Activated gamma-delta T cell (primary cell): ENCODE results near the gene GNB3.

ENCODE experiments used
- DNase-seq: peaks from one replicate; lab custom pipeline; 2025; lab: John Stamatoyannopoulos, UW

The GNB3 gene

GRCh38 chr12:6837370-6838060 lies 3.2 kb upstream of the GNB3 start:
- no peak for DNase-seq

- no peak for DNase-seq
Observed at GRCh38 chr12:6838854-6839253, 1.9 kb upstream of the GNB3 start.

- DNase-seq: no peak
Observed at GRCh38 chr12:6839482-6840201, 1.1 kb upstream of the GNB3 start.

- DNase-seq: no peak
Observed at GRCh38 chr12:6840330-6840729, 395 bp upstream of the GNB3 start.

- no peak for DNase-seq
Observed at GRCh38 chr12:6842075-6842474, 1.4 kb downstream of the GNB3 start.

GRCh38 chr12:6843118-6843902 lies 2.6 kb downstream of the GNB3 start:
- no peak for DNase-seq

- DNase-seq: no peak
Observed at GRCh38 chr12:6845395-6845794, 4.7 kb downstream of the GNB3 start.

- no peak for DNase-seq
Observed at GRCh38 chr12:6846316-6846869, 5.7 kb downstream of the GNB3 start.

- DNase-seq: no peak
Observed at GRCh38 chr12:6847676-6848075, 7.0 kb downstream of the GNB3 start.

- DNase-seq: no peak
Observed at GRCh38 chr12:6849427-6849826, 8.7 kb downstream of the GNB3 start.

- no peak for DNase-seq
Observed at GRCh38 chr12:6849976-6850560, 9.3 kb downstream of the GNB3 start.

GRCh38 chr12:6850796-6851152 lies 10.0 kb downstream of the GNB3 start:
- DNase-seq: no peak

GRCh38 chr12:6851153-6851920 lies 10.6 kb downstream of the GNB3 start, which contains the start of gene CDCA3:
Gene CDCA3 (minus strand): TSS chr12:6851286. CDS start chr12:6850952, 334 bp downstream.
- peak; percentile 48 for DNase-seq

GRCh38 chr12:6851921-6852650 lies 11.4 kb downstream of the GNB3 start, which contains the start of gene USP5:
Gene USP5 (plus strand): TSS chr12:6852150. CDS start chr12:6852180, 30 bp downstream.
- DNase-seq: peak; percentile 97

GRCh38 chr12:6852651-6853354 lies 12.1 kb downstream of the GNB3 start:
- DNase-seq: no peak

- DNase-seq: no peak
Observed at GRCh38 chr12:6853626-6854025, 12.9 kb downstream of the GNB3 start.

- no peak for DNase-seq
Observed at GRCh38 chr12:6854036-6854435, 13.3 kb downstream of the GNB3 start.

- DNase-seq: no peak
Observed at GRCh38 chr12:6855322-6855721, 14.6 kb downstream of the GNB3 start.

GRCh38 chr12:6858799-6859198 lies 18.1 kb downstream of the GNB3 start:
- no peak for DNase-seq

- no peak for DNase-seq
Observed at GRCh38 chr12:6860116-6860515, 19.4 kb downstream of the GNB3 start.
